GM20000 (cell line): ENCODE measurements around the gene MSI2.

Experiments used
- DNase-seq: peaks from one replicate; pipeline ENCODE4 v3.0.0; 2012; ENCODE audit warnings: low spot score
- CTCF ChIP-seq: IDR thresholded peaks from 2 replicates; pipeline ENCODE4 v1.5.1; 2012; ENCODE audit warnings: mild to moderate bottlenecking, control low read depth; ENCODE audit errors: extremely low read depth, missing control alignments

The MSI2 gene

DNA sequence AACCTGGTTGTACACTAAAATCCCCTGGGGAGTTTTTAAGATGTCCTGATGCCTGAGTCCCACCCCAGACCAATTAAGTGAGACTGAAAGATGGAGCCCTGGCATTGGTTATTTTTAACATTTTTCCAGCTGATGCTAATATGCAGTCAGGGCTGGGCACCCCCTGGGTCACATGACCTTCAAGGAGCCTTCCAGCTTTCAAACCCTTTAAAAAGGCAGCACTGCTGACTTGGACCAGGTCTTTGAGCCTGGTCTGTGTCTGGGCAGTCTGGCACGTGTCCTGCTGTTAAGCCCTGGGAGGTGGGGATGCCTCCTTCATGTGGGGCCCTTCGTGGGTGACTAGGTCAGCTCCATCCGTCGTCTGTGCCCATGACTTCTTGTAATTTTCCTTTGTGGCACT, 286.2 kb downstream of the MSI2 start:
- no peak for TF ChIP-seq CTCF
- no peak for DNase-seq

- DNase-seq, result no peak
- no peak for TF ChIP-seq CTCF
These were observed 286.9 kb downstream of the MSI2 start for GRCh38 chr17:57543230-57543629.

DNA sequence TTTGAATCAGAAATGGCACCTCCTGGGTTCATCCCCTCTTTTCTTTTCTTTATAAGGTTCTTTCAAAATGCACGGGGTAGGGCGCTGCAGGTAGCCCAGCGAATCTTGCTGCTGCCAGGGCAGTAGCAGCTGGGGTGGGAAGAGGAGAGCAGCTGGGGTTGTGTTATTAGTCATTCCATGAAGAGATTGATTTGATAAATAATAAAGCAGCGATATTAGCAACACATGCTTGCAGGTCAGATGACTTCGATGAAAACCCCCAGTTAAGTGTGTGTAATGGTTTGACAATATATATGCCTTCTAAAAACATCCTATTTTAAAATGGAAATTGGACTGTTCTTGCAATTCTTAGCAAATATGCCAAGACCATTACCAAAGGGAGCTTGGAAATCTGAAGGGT, 288.1 kb downstream of the MSI2 start:
- TF ChIP-seq CTCF, result no peak
- no peak for DNase-seq

DNA sequence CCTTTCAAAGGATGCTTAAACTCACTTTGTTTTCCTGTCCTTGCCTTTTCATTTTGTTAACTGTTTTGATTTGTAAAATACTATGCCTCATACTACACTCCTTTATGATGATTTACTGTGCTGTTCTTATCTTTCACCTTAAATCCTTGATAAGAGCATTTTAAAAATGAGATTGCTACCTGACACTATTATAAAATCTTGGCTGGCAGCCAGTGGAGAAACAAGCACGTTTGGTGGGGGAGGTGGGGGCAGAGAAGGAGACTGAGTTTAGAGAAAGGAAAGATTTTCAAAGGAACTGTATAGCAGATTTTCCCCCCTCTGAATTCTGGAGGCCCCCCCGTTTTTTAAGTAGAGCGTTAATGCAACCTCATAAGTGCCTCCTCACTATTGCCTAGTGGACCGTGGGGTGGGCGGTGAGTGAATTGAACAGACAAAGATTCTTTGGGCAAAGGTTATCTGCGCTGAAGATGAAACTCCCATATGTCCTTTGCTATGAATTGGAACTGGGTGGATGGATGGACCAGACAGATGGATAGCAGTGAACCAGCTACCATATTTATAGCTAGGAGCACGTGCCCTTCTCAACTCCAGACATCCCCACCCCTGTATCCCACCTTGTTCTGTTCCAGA, 288.6 kb downstream of the MSI2 start:
- TF ChIP-seq CTCF, result no peak
- no peak for DNase-seq

DNA sequence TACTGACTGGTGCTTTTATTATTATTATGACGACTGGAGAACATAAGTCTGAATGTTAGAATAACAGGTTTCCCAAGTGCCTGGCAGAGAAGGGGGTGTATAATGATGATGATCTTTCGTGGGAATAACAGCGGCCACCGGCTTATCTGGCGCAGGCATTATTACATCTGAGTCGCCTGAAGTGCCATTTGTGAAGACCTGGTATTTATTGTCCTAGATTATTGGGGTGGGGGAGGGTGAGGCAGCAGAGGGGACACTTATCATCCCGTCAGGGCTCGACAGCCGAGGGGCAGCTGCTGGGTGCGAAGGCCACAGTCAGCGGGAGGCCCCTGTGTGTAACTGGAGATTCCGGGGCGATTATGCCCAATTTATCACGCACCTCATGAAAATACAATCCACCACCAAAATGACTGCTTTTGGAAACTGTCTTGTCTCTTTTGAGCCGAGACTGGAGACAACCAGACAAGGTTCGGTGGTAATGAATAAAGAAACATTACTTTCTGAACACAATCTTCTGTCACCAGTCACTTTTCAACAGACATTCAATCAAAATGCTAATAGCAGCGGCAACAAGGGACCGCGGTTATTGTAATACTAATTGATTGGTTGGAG, 289.5 kb downstream of the MSI2 start:
- TF ChIP-seq CTCF, result no peak
- DNase-seq, result no peak

DNA sequence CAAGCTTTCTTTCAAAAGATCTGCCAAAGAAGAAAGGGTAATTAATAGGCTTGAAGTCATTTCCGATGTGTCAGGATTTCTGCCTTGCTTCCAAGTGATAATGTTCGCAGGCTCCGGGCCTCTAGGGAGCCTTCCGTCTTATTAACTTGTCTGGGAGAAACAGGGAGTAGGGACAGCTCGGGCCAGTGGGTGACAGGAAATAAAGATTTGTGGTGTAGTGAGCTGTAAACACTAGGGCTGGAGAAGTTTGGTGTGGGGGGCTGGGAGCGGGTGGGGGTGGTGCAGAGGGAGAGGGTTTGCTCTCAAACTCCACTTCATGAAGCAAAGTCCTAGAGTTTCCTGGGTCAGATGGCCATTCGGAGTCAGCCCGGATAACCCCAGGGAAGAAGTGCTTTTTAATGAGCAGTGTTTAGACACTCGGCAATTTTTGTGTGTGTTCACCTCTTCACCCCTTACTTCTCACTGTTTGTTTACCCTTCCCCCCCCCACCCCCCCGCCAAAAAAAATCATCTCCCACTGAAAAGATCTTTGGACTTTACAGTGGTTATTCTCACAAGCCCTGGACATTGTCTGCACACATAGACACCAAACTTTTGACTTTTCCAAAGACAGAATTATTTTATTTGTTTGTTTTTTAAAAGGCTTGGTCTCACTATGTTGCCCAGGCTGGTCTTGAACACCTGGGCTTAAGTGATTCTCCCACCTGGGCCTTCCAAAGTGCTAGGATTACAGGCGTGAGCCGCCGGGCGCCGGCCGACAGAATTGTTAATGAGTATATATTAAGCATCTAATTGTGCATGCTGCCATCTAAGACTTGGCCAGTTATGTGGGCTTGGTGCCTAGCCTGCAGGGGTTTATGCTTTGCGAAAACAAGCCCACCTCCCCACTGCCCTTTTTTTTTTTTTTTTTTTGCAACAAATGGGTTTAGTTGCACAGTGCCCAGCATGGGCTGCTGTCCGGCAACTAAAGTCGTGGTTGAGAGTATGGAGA, 292.4 kb downstream of the MSI2 start:
- no peak for DNase-seq
- no peak for TF ChIP-seq CTCF

DNA sequence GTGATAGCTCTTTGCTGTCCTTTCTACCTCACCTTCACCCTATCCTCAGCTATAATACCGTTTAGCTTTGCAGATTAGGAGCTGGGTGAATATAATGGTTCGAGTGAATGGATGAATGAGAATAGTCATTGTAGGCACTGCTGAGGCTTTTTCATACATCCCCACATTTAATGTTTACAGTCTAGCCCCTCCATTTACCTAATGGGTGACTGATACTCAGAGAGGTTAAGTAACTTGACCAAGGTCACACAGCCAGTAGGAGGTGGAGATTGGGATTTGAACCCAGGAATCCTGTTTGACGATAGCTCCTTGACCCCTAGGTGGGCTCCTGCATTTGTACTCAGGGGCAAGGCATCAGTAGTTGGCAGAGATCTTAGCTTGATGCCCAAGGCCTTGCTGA, 293.1 kb downstream of the MSI2 start:
- DNase-seq, result no peak
- TF ChIP-seq CTCF, result no peak
